Right lobe of liver (tissue), 6 donors: Measurements from ENCODE around the gene KLHL17. TPM values are rescaled to one million over a fixed set of nuclear protein-coding genes. Genes with fewer than 3 reads are reported as not detected.
A peak's percentile ranks its signal among the peaks of the same experiment; 100 is the strongest.
"Not testable (repeated sequence)": the region's sequence is repeated elsewhere in the genome, so short reads cannot be mapped to it uniquely, and the experiment has no call there.

Source experiments
- ATAC-seq, 4 donors: fragments of 200-7000 bp; cut with Tn5 transposase; one replicate each; pipeline ENCODE4 v1.9.1; 2020; ENCODE audit warnings: mild to moderate bottlenecking in 4 of 4, moderate library complexity in 4 of 4
- DNase-seq, 3 donors: peaks; one replicate each; pipeline ENCODE4 v3.0.0-alpha.2; 2020
- H3K27ac ChIP-seq, 3 donors: fragments of 200-600 bp; one replicate each; pipeline ENCODE4 v1.8.0; 2022
- H3K27me3 ChIP-seq, 2 donors: fragments of 200-600 bp; one replicate each; pipeline ENCODE4 v1.8.0; 2022
- H3K36me3 ChIP-seq, 4 donors: fragments of 200-600 bp; sonication (generic) in 1 of 4; one replicate each; pipeline versions ENCODE4 v1.5.1 to v1.8.0; 2017 to 2022; ENCODE audit warnings: control low read depth in 1 of 4
- H3K4me1 ChIP-seq, 4 donors: fragments of 200-600 bp; sonication (generic) in 1 of 4; one replicate each; pipeline versions ENCODE4 v1.5.1 to v1.8.0; 2017 to 2022; ENCODE audit warnings: control low read depth in 1 of 4
- H3K4me3 ChIP-seq, 3 donors: fragments of 200-600 bp; one replicate each; pipeline ENCODE4 v1.8.0; 2022
- H3K9me3 ChIP-seq, 4 donors: fragments of 200-600 bp; sonication (generic) in 1 of 4; one replicate each; pipeline versions ENCODE4 v1.5.1 to v1.8.0; 2017 to 2022; ENCODE audit warnings: control low read depth in 1 of 4
- CTCF ChIP-seq, 4 donors: fragments of 200-600 bp in 3 of 4; fragments of 450-650 bp in 1 of 4; IDR thresholded peaks; one replicate each; pipeline versions ENCODE4 v1.5.1 to v1.8.0; 2016 to 2022; ENCODE audit warnings: antibody characterized with exemption in 4 of 4, mild to moderate bottlenecking in 2 of 4
- POLR2A ChIP-seq: fragments of 450-650 bp; IDR thresholded peaks from one replicate; pipeline ENCODE4 v1.6.1; 2017; ENCODE audit warnings: antibody characterized with exemption, mild to moderate bottlenecking
- WGBS: methylation state at CpG from one replicate; pipeline ENCODE4 v1.1.6; 2018; ENCODE audit warnings: low coverage, low lambda C conversion rate; ENCODE audit not compliant: insufficient coverage; ENCODE audit errors: missing lambda C conversion rate; 5-methylcytosine and 5-hydroxymethylcytosine counted together
- intact Hi-C, 2 donors: fragments of 100-400 bp; cut with DNase I; formaldehyde crosslinking; loops; one replicate each; pipeline versions ENCODE4 v1.11.2 to v1.14.1; 2022
- total RNA-seq, 6 experiments: library from RNA; depleted of rRNA in 2 of 6; stranded (reverse); fragments of >200 nt in 2 of 6; fragmentation: NEBNext Ultra II Directional in 3 of 6; extraction: Animal tissue kit (Norgen Biotek cat#: 25700) in 3 of 6; gene quantifications; one replicate each; pipeline versions ENCODE4 v1.1.0 to v1.2.4, GENCODE V29; 2016 to 2023
- donor health status: DM: no; HTN: yes; CAD: no.
- donor health status: DM: no; HTN: no; CAD: no.
- donor health status: DM: no; HTN: no; CAD: no.
- donor health status: DM: no; HTN: yes; CAD: no.
- donor health status: DM: no; HTN: yes; CAD: no.

KLHL17 gene
- total RNA-seq, 6 experiments from 2014 or later = 1.9 to 6.7 (median 4.3) TPM

- peak in 1 of 3 donors; percentile 39 for DNase-seq
- peaks cover 0 to 6% (median 0%) of the 10 kb centered on the region in 4 donors for H3K4me1 ChIP-seq
- H3K27ac ChIP-seq = no peak overlapping the region
- H3K27me3 ChIP-seq = peaks cover 0 to 12% of the 10 kb centered on the region in 2 donors
- no peaks in the 10 kb centered on the region for H3K9me3 ChIP-seq
- no peak for ATAC-seq
- no peaks in the 10 kb centered on the region for H3K36me3 ChIP-seq
- intact Hi-C loops = no loop called here
- H3K4me3 ChIP-seq = no peak overlapping the region
- WGBS = no CpG with 5 or more reads among the region's 11 CpGs
- TF ChIP-seq POLR2A = no peak
- TF ChIP-seq CTCF (IDR thresholded peaks at IDR 0.05) = no peak
These were observed 13.9 kb downstream of the KLHL17 start for GRCh38 chr1:974293-974640.

- intact Hi-C loops = no loop called here
- no peaks in the 10 kb centered on the region for H3K9me3 ChIP-seq
- ATAC-seq = no peak
- H3K27me3 ChIP-seq = peaks cover 0 to 12% of the 10 kb centered on the region in 2 donors
- H3K4me3 ChIP-seq = no peak overlapping the region
- no peak overlapping the region for H3K27ac ChIP-seq
- WGBS = 47% methylated on average over 13 of the region's 17 CpGs
- TF ChIP-seq POLR2A (no peak), CTCF (IDR thresholded peaks at IDR 0.05) (no peak)
- no peak for DNase-seq
- peaks cover 0 to 6% (median 0%) of the 10 kb centered on the region in 4 donors for H3K4me1 ChIP-seq
- no peaks in the 10 kb centered on the region for H3K36me3 ChIP-seq
These were observed 14.4 kb downstream of the KLHL17 start for GRCh38 chr1:974687-975328.

- ATAC-seq = no peak
- peaks cover 0 to 6% (median 0%) of the 10 kb centered on the region in 4 donors for H3K4me1 ChIP-seq
- intact Hi-C loops = no loop called here
These were observed 15.0 kb downstream of the KLHL17 start for GRCh38 chr1:975365-975764.

GRCh38 chr1:975896-976683, 15.7 kb downstream of the KLHL17 start:
- H3K36me3 ChIP-seq = no peaks in the 10 kb centered on the region
- H3K27me3 ChIP-seq = peaks cover 0 to 3% of the 10 kb centered on the region in 2 donors
- H3K27ac ChIP-seq = no peak overlapping the region
- H3K4me1 ChIP-seq = peaks cover 0 to 6% (median 0%) of the 10 kb centered on the region in 4 donors
- DNase-seq (peak in 2 of 3 donors; percentile 44 to 67), ATAC-seq (peak; percentile 47 to 84 (median 82))
- intact Hi-C loops = no loop called here
- H3K4me3 ChIP-seq = no peak overlapping the region
- 11% methylated on average over 12 of the region's 40 CpGs for WGBS
- no peaks in the 10 kb centered on the region for H3K9me3 ChIP-seq
- no peak for TF ChIP-seq POLR2A
- peak; percentile 34 to 75 (median 52) for TF ChIP-seq CTCF (IDR thresholded peaks at IDR 0.05)

More at GRCh38 chr1:975365-975764, 15.0 kb downstream of the KLHL17 start:
- Histone ChIP-seq H3K27me3 (peaks cover 0 to 10% of the 10 kb centered on the region in 2 donors), H3K27ac (no peak overlapping the region), H3K36me3 (no peaks in the 10 kb centered on the region), H3K4me3 (no peak overlapping the region), H3K9me3 (no peaks in the 10 kb centered on the region)
- WGBS = 72% methylated on average over 4 of the region's 9 CpGs
- DNase-seq = peak in 2 of 3 donors; percentile 16 to 49
- TF ChIP-seq CTCF (IDR thresholded peaks at IDR 0.05) = no peak
- no peak for TF ChIP-seq POLR2A

GRCh38 chr1:976791-977190, 16.4 kb downstream of the KLHL17 start:
- H3K27me3 ChIP-seq, H3K4me1 ChIP-seq, intact Hi-C loops, H3K27ac ChIP-seq, ATAC-seq, H3K9me3 ChIP-seq, H3K4me3 ChIP-seq, H3K36me3 ChIP-seq, DNase-seq: not testable (repeated sequence)
- WGBS = 87% methylated on average over 8 of the region's 39 CpGs
